IPS-15b (cell line): ENCODE results near the gene CALU.

Experiments
- H3K27me3 ChIP-seq: one replicate; pipeline ENCODE4 v1.6.1; 2013; ENCODE audit warnings: low read length; ENCODE audit not compliant: control insufficient read depth, insufficient read depth
- H3K36me3 ChIP-seq: one replicate; pipeline ENCODE4 v1.6.1; 2013; ENCODE audit warnings: low read length; ENCODE audit not compliant: control insufficient read depth, insufficient read depth
- H3K4me1 ChIP-seq: one replicate; pipeline ENCODE4 v1.6.1; 2013; ENCODE audit warnings: mild to moderate bottlenecking, low read length; ENCODE audit not compliant: control insufficient read depth, insufficient read depth
- H3K4me3 ChIP-seq: one replicate; pipeline ENCODE4 v1.5.1; 2013; ENCODE audit warnings: low read depth, low read length
- H3K9ac ChIP-seq: one replicate; pipeline ENCODE4 v1.6.1; 2013; ENCODE audit warnings: low read depth, mild to moderate bottlenecking, low read length
- H3K9me3 ChIP-seq: one replicate; pipeline ENCODE4 v1.6.1; 2013; ENCODE audit warnings: mild to moderate bottlenecking, low read length; ENCODE audit not compliant: control insufficient read depth, insufficient read depth

Gene CALU

DNA sequence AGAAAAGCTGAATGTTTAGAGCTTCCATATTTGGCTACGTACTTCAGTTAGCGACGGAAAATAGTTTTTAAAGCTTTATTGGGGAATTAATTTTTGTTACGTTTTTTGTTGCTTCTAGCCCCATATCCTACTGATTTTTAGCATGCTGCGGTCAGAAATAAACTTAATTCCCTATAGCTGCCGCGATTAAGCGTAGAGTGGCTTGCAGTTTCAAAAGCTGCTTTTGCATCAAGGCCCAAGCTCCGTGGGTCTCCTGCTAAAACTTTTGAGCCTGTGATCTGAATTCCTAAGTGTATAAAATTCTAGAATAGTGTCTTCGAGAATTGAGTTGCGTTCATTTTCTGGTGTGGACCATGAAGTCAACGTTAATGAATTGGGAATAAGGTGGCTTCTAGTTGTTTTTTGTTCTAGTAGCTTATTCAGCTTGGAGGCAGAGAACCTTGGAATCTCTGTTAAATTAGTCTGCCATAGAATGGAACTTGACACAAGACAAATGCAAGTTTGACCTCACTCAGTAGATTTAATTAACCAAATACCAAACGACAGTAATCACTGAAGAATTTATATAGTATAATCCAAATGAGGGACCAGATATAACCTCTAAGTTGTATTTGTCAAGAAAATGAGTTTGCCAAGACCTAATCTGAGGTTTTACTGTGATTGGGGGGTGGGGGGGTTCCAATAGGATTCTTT is 977 bp downstream of the CALU start:
- no peaks in the 10 kb centered on the region for H3K27me3 ChIP-seq
- H3K4me1 ChIP-seq, result peaks cover 7% of the 10 kb centered on the region
- peak overlapping the region; percentile 86 for H3K4me3 ChIP-seq
- no peaks in the 10 kb centered on the region for H3K9me3 ChIP-seq
- no peaks in the 10 kb centered on the region for H3K36me3 ChIP-seq
- peak overlapping the region; percentile 95 for H3K9ac ChIP-seq

DNA sequence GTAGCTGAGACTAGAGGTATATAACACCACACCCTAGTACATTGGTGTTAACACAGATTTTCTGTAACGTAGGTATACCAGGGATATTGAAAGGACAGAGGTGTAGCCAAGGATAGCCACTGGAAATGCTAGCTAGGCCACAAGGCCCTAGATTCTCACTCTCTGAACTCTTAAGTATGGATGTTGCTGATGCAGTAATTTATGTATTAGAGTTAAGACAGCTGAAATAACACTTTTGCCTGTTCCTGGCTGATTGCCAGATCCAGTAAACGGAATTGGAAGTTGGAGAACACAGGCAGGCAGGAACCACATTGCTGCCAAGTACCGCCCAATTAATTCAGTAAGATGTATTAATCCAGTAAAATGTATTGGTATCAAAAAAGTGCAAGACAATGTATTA is 1.8 kb downstream of the CALU start:
- Histone ChIP-seq H3K9ac (no peak overlapping the region), H3K36me3 (no peaks in the 10 kb centered on the region), H3K4me3 (peak overlapping the region; percentile 86), H3K27me3 (no peaks in the 10 kb centered on the region), H3K4me1 (peaks cover 7% of the 10 kb centered on the region), H3K9me3 (no peaks in the 10 kb centered on the region)

DNA sequence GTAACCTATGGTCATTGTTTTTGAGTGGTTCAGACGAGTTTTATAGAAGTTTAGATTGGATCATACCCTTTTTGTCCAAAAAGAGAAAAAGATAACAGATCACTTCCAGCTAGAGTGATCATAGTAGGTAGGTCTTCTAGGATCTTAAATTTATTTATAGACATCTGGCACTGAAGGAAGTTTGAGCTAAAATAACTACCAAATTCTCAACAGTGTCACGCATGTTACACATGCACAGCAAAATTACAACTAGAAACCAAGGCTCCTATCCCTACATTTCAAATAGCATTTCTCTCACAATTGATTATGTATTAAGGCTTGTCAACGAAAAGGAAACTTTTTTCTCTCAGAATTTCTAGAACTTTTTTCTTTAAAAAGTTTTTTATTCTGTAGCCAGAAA is 2.3 kb downstream of the CALU start:
- H3K9ac ChIP-seq, result no peak overlapping the region
- no peaks in the 10 kb centered on the region for H3K36me3 ChIP-seq
- peaks cover 7% of the 10 kb centered on the region for H3K4me1 ChIP-seq
- H3K27me3 ChIP-seq, result no peaks in the 10 kb centered on the region
- no peaks in the 10 kb centered on the region for H3K9me3 ChIP-seq
- no peak overlapping the region for H3K4me3 ChIP-seq

DNA sequence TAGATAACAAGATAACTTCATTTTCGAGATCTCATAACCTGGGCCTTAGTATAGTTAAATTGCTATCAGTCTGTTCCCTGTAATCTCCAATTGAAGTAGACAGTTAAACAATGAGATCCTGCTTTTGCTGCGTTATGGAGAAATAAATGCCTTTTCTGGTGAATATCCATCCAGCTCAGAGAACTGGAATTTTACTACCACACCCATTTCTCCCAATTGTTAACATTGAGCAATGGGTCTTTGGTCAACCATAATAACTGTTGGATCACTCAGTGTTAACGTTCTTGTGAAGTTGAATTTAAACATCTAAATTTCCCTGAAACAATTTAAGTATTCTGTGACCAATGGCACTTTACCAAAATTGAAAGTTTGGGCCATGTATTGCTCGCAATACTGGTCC is 3.0 kb downstream of the CALU start:
- no peaks in the 10 kb centered on the region for H3K36me3 ChIP-seq
- H3K9me3 ChIP-seq, result no peaks in the 10 kb centered on the region
- H3K27me3 ChIP-seq, result no peaks in the 10 kb centered on the region
- no peak overlapping the region for H3K4me3 ChIP-seq
- H3K9ac ChIP-seq, result no peak overlapping the region
- H3K4me1 ChIP-seq, result peaks cover 7% of the 10 kb centered on the region

DNA sequence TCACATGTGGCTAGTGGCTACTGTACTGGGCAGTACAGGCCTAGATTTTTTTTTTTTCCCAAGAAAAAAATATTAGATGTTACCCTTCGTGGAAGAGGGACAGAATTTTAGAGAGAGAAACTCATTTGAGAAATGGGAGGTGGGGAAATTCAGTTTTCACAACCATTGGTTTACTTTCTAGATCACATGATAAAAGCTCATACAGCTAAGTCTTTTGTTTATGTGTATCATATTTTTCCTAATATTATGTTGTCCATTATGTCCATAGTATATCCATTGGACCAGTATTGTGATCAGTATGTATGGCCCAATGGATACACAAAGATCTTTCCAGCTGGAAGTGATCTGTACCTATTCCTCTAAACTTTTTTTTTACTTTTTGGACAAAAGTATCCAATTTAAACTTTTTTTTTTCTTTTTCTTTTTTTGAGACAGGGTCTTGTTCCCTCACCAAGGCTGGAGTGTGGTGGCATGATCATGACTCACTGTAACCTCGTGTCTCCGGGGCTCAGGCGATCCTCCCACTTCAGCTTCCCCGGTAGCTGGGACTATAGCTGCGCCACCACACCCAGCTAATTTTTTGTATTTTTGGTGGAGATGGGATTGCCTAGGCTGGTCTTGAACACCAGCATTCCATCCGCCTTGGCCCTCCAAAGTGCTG is 4.1 kb downstream of the CALU start:
- Histone ChIP-seq H3K27me3 (no peaks in the 10 kb centered on the region), H3K36me3 (no peaks in the 10 kb centered on the region), H3K9me3 (no peaks in the 10 kb centered on the region), H3K9ac (no peak overlapping the region), H3K4me1 (peaks cover 6% of the 10 kb centered on the region), H3K4me3 (no peak overlapping the region)

DNA sequence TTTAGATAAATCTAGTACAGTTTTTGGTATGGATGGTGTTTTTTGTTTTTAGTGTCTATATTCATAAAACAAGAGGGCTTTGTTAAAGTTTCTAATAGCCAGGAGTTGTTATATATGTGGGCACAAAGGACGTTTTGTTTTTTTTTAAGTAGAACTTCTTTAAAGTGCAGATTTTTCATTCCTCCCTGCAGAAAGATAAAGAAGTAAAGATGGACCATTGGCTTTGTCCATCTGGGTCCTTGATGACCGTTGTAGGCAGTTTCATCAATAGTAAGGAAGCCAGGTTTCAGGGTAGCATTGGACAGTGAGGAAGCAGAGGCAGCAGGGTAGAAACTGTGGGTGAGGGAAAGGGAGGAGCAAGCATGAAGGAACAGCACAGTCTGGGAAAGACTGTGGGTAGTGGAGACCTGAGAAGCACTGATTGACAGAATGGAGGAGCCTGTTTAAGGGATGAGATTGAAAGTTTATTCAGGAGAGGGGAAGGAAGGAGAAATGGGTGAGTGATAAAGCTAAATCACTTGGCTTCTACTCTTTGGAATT is 5.3 kb downstream of the CALU start:
- Histone ChIP-seq H3K27me3 (no peaks in the 10 kb centered on the region), H3K9me3 (no peaks in the 10 kb centered on the region), H3K4me3 (no peak overlapping the region), H3K36me3 (peaks cover 7% of the 10 kb centered on the region), H3K4me1 (peaks cover 2% of the 10 kb centered on the region), H3K9ac (no peak overlapping the region)

DNA sequence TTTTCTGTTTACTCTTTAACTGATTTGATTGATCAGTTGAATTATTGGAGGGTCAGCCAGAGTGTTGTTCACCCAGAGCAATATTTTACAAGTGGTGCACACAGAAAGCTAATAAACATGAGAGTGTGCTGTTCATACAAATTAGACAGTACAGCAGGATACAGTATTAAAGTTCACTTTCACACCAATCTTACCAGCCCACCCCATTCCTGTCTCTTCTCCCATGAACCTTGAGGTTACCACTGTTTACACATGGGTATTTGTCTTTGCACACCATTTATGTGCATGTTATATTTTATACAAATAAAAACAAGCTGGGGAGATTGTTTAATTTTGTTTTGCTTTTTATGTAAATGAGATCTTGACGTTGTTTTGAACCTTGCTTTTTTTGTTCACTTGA is 6.5 kb downstream of the CALU start:
- no peak overlapping the region for H3K9ac ChIP-seq
- H3K27me3 ChIP-seq, result no peaks in the 10 kb centered on the region
- H3K9me3 ChIP-seq, result no peaks in the 10 kb centered on the region
- peaks cover 2% of the 10 kb centered on the region for H3K4me1 ChIP-seq
- H3K36me3 ChIP-seq, result peaks cover 10% of the 10 kb centered on the region
- no peak overlapping the region for H3K4me3 ChIP-seq

DNA sequence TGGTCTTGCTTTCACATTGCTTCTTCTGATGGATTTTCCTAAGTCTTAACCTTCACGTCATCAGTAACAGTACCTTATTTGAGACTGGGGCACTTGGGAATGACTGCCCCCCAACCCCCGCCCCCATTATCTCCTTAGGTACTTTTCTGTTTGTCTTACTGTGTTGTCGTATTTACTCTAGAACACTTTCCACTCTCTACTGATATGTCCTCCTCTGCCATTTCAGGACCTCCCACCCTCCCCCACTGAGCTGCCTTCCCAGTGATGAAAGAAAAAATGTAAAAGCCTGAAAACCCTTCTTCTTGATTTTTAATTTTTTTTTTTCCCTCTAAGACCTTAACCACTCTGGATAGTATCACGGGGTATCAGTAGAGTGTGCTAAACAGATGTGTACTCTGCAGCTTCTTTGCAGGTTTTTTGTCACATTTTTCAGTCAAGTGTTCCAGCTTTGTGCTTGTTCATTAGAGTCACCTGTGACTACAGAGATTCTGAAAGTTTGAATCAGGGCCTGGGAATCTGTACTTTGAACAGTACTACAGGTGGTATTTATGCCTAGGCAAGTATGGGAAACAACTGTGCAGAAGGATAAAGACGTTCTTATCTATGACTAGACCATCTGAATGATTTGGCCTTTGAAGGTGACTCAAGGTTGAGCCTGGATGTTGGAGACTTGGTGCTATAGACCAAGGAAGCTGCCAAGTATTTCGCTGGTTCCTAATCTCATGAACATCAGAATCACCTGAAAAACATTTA is 8.3 kb downstream of the CALU start:
- Histone ChIP-seq H3K9me3 (no peaks in the 10 kb centered on the region), H3K27me3 (no peaks in the 10 kb centered on the region), H3K36me3 (peaks cover 10% of the 10 kb centered on the region), H3K9ac (no peak overlapping the region), H3K4me3 (no peak overlapping the region), H3K4me1 (no peaks in the 10 kb centered on the region)

DNA sequence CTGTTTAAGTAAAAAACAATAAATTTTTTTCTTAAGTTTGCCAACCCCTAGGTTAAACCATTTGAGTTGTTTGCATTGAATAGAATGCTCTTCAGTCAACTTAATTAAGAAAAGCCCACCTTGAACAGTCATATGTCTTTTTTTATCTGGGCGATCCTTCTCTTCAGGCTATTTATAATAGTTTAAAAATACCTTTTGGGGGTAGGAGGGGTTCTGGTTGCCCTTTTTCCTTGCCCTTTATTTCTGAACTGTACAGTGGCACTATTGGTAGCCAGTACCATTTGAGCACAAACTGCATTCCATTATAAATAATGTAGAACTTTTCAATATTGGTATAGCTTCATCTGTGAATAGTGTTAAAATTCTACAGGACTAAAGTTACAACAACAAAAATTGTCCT is 13.1 kb downstream of the CALU start:
- Histone ChIP-seq H3K9ac (no peak overlapping the region), H3K4me3 (no peak overlapping the region), H3K9me3 (no peaks in the 10 kb centered on the region), H3K4me1 (no peaks in the 10 kb centered on the region), H3K27me3 (no peaks in the 10 kb centered on the region), H3K36me3 (peaks cover 10% of the 10 kb centered on the region)

DNA sequence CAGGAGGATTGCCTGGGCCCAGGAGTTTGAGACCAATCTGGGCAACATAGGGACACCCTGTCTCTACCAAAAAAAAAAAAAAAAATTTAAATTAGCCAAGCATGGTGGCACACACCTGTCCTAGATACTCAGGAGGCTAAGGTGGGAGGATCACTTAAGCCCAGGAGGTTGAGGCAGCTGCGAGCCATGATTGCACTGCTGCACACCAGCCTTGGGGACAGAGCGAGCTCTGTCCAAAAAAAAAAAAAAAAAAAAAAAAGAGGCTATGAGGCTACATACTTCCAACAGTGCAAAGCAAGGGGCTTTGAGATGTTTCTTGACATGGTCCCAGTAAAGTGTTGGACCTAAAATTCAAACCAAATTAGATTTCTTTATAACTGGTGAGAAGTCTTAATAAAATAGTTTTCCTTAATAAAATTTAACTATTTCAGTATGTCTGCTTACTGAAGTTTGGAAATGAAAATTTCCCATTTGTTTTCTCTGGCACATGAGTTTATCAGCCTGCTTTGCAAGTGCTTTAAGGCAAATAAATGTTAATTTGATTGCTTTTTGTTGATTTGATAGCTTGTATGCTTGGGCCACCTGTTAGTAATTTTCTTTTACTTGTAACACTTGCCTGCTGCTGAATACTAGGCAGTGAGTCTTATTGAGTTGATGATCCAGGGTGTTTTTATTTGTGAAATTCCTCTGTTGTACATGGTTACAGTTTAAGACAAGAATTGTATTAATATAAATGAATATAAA is 16.1 kb downstream of the CALU start:
- Histone ChIP-seq H3K36me3 (peaks cover 8% of the 10 kb centered on the region), H3K9me3 (no peaks in the 10 kb centered on the region)

DNA sequence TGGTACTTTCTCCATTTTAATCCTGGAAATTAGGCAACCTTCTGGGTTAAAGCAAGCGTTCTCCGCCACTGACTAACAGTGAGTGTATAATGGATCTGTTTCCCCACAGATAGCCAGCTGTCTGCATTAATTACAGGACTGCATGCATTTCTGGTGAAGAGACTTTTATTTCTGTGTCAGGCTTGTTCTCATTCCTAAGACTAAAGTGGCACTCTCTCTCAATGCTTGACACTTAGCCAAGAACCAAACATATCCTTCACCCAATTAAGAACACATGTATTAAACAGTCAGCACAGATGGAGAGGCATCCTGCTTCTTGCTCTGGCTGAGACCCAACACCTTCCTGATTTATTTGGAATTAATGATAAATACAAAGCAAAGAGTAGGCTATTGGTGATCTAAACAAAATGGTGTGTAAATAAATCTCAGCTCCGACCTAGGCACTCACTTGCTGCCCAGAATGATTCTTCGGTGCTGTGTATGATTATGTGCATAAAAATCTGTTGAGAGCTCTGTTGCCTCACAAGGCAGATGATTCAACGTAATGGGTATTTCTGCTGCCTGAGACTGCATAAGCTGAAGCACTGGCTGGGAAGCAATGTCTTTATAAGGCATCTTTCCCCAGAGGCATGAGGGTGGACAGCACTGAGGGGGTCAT is 16.8 kb downstream of the CALU start:
- Histone ChIP-seq H3K36me3 (peaks cover 8% of the 10 kb centered on the region), H3K9me3 (no peaks in the 10 kb centered on the region), H3K27me3 (no peaks in the 10 kb centered on the region)

More for the DNA sequence above, 16.1 kb downstream of the CALU start:
- H3K9ac ChIP-seq, result no peak overlapping the region
- no peaks in the 10 kb centered on the region for H3K27me3 ChIP-seq
- no peak overlapping the region for H3K4me3 ChIP-seq
- no peaks in the 10 kb centered on the region for H3K4me1 ChIP-seq

More for the DNA sequence above, 16.8 kb downstream of the CALU start:
- Histone ChIP-seq H3K4me3 (no peak overlapping the region), H3K9ac (no peak overlapping the region), H3K4me1 (no peaks in the 10 kb centered on the region)
